ENCODE results near the gene ERC1.

GRCh38 chr12:1465990-1466389, 475.0 kb downstream of the ERC1 start:
- TF ChIP-seq POLR2AphosphoS5 (IDR thresholded peaks at IDR 0.05; ENCODE audit: low read depth, low read length) (no peak), POLR2A (IDR thresholded peaks at IDR 0.05; ENCODE audit: low read depth, low read length) (no peak), TAF1 (IDR thresholded peaks at IDR 0.05; ENCODE audit: low read depth, low read length) (no peak)
